Uterus (tissue), 4 donors: ENCODE measurements around the gene SLC6A7. TPM values are rescaled to one million over a fixed set of nuclear protein-coding genes. Genes with fewer than 3 reads are reported as not detected.
A peak's percentile ranks its signal among the peaks of the same experiment; 100 is the strongest.

Experiments used
- DNase-seq, 2 donors: peaks; one replicate each; pipeline ENCODE4 v3.0.0-alpha.2; 2019 to 2020
- H3K27ac ChIP-seq, 2 donors: fragments of 200-600 bp; sonication (generic); 1 replicate in 1 of 2; 2 replicates in 1 of 2; pipeline ENCODE4 v1.5.1; 2016 to 2018
- H3K27me3 ChIP-seq, 2 donors: fragments of 200-600 bp; sonication (generic); one replicate each; pipeline ENCODE4 v1.5.1; 2018 to 2019; ENCODE audit warnings: control low read depth in 1 of 2
- H3K36me3 ChIP-seq, 2 donors: fragments of 200-600 bp; sonication (generic); one replicate each; pipeline ENCODE4 v1.5.1; 2019; ENCODE audit warnings: control low read depth in 1 of 2
- H3K4me1 ChIP-seq, 2 donors: fragments of 200-600 bp; sonication (generic); one replicate each; pipeline ENCODE4 v1.5.1; 2018 to 2019; ENCODE audit warnings: control low read depth in 1 of 2
- H3K4me3 ChIP-seq, 2 donors: fragments of 200-600 bp; sonication (generic); 1 replicate in 1 of 2; 2 replicates in 1 of 2; pipeline ENCODE4 v1.5.1; 2018 to 2019; ENCODE audit warnings: mild to moderate bottlenecking in 1 of 2
- H3K9me3 ChIP-seq, 2 donors: fragments of 200-600 bp; sonication (generic); one replicate each; pipeline ENCODE4 v1.5.1; 2019; ENCODE audit warnings: control low read depth in 1 of 2
- CTCF ChIP-seq, 4 experiments: fragments of 200-600 bp in 2 of 4; fragments of 450-650 bp in 2 of 4; sonication (generic) in 2 of 4; IDR thresholded peaks; one replicate each; pipeline ENCODE4 v1.5.1; 2016 to 2019; ENCODE audit warnings: antibody characterized with exemption in 4 of 4, mild to moderate bottlenecking in 2 of 4, moderate library complexity in 1 of 4
- POLR2A ChIP-seq, 2 donors: fragments of 450-650 bp; IDR thresholded peaks; one replicate each; pipeline ENCODE4 v1.6.1; 2016; ENCODE audit warnings: antibody characterized with exemption in 2 of 2, mild to moderate bottlenecking in 1 of 2, moderate library complexity in 1 of 2
- intact Hi-C: fragments of 100-400 bp; cut with DNase I; formaldehyde crosslinking; loops from one replicate; pipeline ENCODE4 v1.15.1; 2023; ENCODE audit warnings: low total_unique reads
- total RNA-seq, 4 donors: library from RNA; depleted of rRNA in 3 of 4; stranded (reverse); fragments of >200 nt in 3 of 4; gene quantifications; one replicate each; pipeline versions ENCODE4 v1.1.0 to v1.2.4, GENCODE V29; 2014 to 2023
- donor health status: DM: yes; HTN: yes; CAD: no.

Gene SLC6A7
- total RNA-seq, 4 donors from 2014 or later = not detected

GRCh38 chr5:150162142-150162513 lies 27.7 kb upstream of the SLC6A7 start:
- Histone ChIP-seq H3K4me3 (no peak overlapping the region), H3K4me1 (peaks cover 0 to 17% of the 10 kb centered on the region in 2 donors), H3K27ac (peak overlapping the region; percentile 97 to 99), H3K9me3 (no peaks in the 10 kb centered on the region), H3K36me3 (no peaks in the 10 kb centered on the region), H3K27me3 (no peaks in the 10 kb centered on the region)
- no peak for DNase-seq
- TF ChIP-seq CTCF (IDR thresholded peaks at IDR 0.05) (no peak), POLR2A (IDR thresholded peaks at IDR 0.05) (no peak)
- intact Hi-C loops = loop anchor here (10.0 kb wide), 1 partner anchor 53 kb away; no protein-coding TSS in a partner anchor

- TF ChIP-seq POLR2A (IDR thresholded peaks at IDR 0.05) = no peak
- TF ChIP-seq CTCF (IDR thresholded peaks at IDR 0.05) = no peak
- Histone ChIP-seq H3K27me3 (no peaks in the 10 kb centered on the region), H3K4me3 (no peak overlapping the region), H3K36me3 (no peaks in the 10 kb centered on the region), H3K9me3 (no peaks in the 10 kb centered on the region), H3K4me1 (peaks cover 0 to 15% of the 10 kb centered on the region in 2 donors), H3K27ac (peak overlapping the region; percentile 71 to 74)
- DNase-seq = no peak
- intact Hi-C loops = loop anchor here (10.0 kb wide), 1 partner anchor 52 kb away; no protein-coding TSS in a partner anchor
Observed at GRCh38 chr5:150163035-150163434, 26.8 kb upstream of the SLC6A7 start.

GRCh38 chr5:150163547-150164059 lies 26.3 kb upstream of the SLC6A7 start:
- peak; percentile 74 to 81 for DNase-seq
- Histone ChIP-seq H3K36me3 (no peaks in the 10 kb centered on the region), H3K9me3 (no peaks in the 10 kb centered on the region), H3K4me3 (no peak overlapping the region), H3K27ac (peak overlapping the region; percentile 71 to 74), H3K4me1 (peaks cover 0 to 10% of the 10 kb centered on the region in 2 donors), H3K27me3 (no peaks in the 10 kb centered on the region)
- no peak for TF ChIP-seq POLR2A (IDR thresholded peaks at IDR 0.05)
- TF ChIP-seq CTCF (IDR thresholded peaks at IDR 0.05) = peak in 3 of 4 experiments; percentile 6 to 38 (median 31)
- intact Hi-C loops = loop anchor here (10.0 kb wide), 1 partner anchor 51 kb away; no protein-coding TSS in a partner anchor

GRCh38 chr5:150164211-150164980 lies 25.5 kb upstream of the SLC6A7 start:
- TF ChIP-seq POLR2A (IDR thresholded peaks at IDR 0.05) (no peak), CTCF (IDR thresholded peaks at IDR 0.05) (no peak)
- Histone ChIP-seq H3K4me3 (no peak overlapping the region), H3K36me3 (no peaks in the 10 kb centered on the region), H3K9me3 (no peaks in the 10 kb centered on the region), H3K4me1 (peaks cover 0 to 10% of the 10 kb centered on the region in 2 donors), H3K27ac (peak overlapping the region; percentile 71 to 74), H3K27me3 (no peaks in the 10 kb centered on the region)
- peak in 1 of 2 donors; percentile 75 for DNase-seq
- intact Hi-C loops = loop anchor here (10.0 kb wide), 1 partner anchor 50 kb away; no protein-coding TSS in a partner anchor
